Natural killer cell (primary cell): ENCODE data around the gene CD200R1L. TPM values are rescaled to one million over a fixed set of nuclear protein-coding genes. Genes with fewer than 3 reads are reported as not detected.

Experiments used
- ATAC-seq, 3 donors: fragments of 150-1000 bp in 2 of 3; fragments of 200-7000 bp in 1 of 3; cut with Tn5 transposase; 1 replicate in 1 of 3; 2 replicates in 2 of 3; pipeline ENCODE4 v1.10.0; 2021; ENCODE audit warnings: mild to moderate bottlenecking in 2 of 3, moderate library complexity in 2 of 3
- DNase-seq, 2 donors: peaks; one replicate each; pipeline versions ENCODE4 v3.0.0 to v3.0.0-alpha.2; 2013 to 2021; ENCODE audit warnings: mixed read lengths in 1 of 2
- H3K27ac ChIP-seq: one replicate; pipeline ENCODE4 v1.5.1; 2013; ENCODE audit warnings: mild to moderate bottlenecking, low read length
- H3K27me3 ChIP-seq: one replicate; pipeline ENCODE4 v1.6.1; 2013; ENCODE audit warnings: low read length; ENCODE audit not compliant: control insufficient read depth, insufficient read depth
- H3K36me3 ChIP-seq: one replicate; pipeline ENCODE4 v1.6.1; 2013; ENCODE audit warnings: low read length; ENCODE audit not compliant: control insufficient read depth, insufficient read depth
- H3K4me1 ChIP-seq: one replicate; pipeline ENCODE4 v1.6.1; 2013; ENCODE audit warnings: low read length; ENCODE audit not compliant: control insufficient read depth, insufficient read depth
- H3K4me3 ChIP-seq: one replicate; pipeline ENCODE4 v1.5.1; 2013; ENCODE audit warnings: low read length
- H3K9me3 ChIP-seq: one replicate; pipeline ENCODE4 v1.6.1; 2013; ENCODE audit warnings: low read length; ENCODE audit not compliant: control insufficient read depth, insufficient read depth
- H3K27ac Mint-ChIP-seq, 2 donors: one replicate each; pipeline ENCODE4 v1.8.0; 2022; ENCODE audit warnings: mild to moderate bottlenecking in 2 of 2, mixed read lengths in 2 of 2, moderate library complexity in 1 of 2
- H3K27me3 Mint-ChIP-seq, 2 donors: one replicate each; pipeline ENCODE4 v1.8.0; 2022; ENCODE audit warnings: low read depth in 2 of 2, mixed read lengths in 2 of 2
- H3K36me3 Mint-ChIP-seq: one replicate; pipeline ENCODE4 v1.8.0; 2022; ENCODE audit warnings: mixed read lengths
- H3K4me1 Mint-ChIP-seq, 2 donors: one replicate each; pipeline ENCODE4 v1.8.0; 2022; ENCODE audit warnings: mixed read lengths in 2 of 2
- H3K4me3 Mint-ChIP-seq: one replicate; pipeline ENCODE4 v1.8.0; 2022; ENCODE audit warnings: mild to moderate bottlenecking, moderate library complexity, mixed read lengths
- H3K9me3 Mint-ChIP-seq, 2 donors: one replicate each; pipeline ENCODE4 v1.8.0; 2022; ENCODE audit warnings: mixed read lengths in 2 of 2
- WGBS: methylation state at CpG from one replicate; pipeline ENCODE4 v1.1.7; 2013; ENCODE audit warnings: missing lambda C conversion rate; ENCODE audit not compliant: insufficient coverage; 5-methylcytosine and 5-hydroxymethylcytosine counted together
- intact Hi-C: fragments of 100-400 bp; cut with micrococcal nuclease; formaldehyde crosslinking; loops from one replicate; pipeline ENCODE4 v1.14.2; 2022
- total RNA-seq, 4 donors: library from RNA; stranded (reverse); fragments of 120-200 nt in 1 of 4; gene quantifications; one replicate each; pipeline versions ENCODE4 v1.2.3 to v1.2.4, GENCODE V29; 2013 to 2022
- TF ChIP-seq, protein P1 (sequence below): fragments of 200-600 bp; IDR thresholded peaks from one replicate; pipeline ENCODE4 v1.8.0; 2022; ENCODE audit warnings: antibody characterized with exemption

The CD200R1L gene
- total RNA-seq, 3 donors from 2014 or later (not counting 1 experiment from before 2014, with no cell fraction given) = 1.3 TPM; not detected in 2

DNA sequence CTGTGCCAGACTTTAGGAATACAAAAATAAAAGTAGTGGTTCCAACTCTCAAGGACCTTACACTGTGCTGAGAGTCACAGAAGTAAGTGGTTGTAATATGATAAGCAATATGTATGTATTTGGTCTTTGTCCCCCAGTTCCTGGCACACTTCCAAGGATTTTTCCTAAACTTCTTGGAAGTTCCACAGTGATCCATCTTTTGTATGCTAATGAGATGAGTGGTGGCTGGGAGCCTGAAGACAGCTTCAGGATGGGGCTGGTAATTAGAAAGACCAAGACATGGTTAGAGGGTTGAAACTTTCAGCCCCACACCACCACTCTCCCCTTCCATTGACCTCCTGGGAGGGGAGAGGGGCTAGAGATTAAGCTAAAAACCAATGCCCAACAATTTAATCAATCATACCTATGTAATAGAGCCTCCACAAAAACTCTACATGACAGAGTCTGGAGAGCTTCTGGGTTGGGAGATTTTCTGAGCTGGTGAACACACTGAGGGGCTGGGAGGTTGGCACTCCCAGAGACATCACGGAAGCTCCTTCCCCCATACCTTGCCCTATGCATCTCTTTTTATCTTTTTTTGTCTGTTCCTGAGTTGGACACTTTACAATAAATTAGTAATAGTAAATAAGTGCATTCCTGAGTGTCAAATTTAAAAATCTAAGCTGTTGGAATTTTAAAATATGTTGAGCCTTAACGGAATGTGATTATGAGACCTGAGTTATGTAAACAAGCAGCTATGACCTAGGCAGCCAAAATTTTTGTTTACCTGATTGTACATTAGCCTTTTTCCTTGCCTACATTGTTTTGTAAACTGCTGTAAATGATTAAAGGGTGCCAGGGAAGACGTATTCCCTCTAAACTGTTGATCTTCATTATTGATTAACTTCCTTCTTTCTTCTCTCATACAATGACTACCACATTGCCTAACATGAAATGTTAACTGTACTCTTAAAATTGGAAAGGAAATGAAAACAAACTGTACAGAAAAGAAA lies 24.3 kb downstream of the CD200R1L start:
- DNase-seq = no peak
- Mint-ChIP-seq H3K4me1 (no peaks in the 10 kb centered on the region), H3K36me3 (no peaks in the 10 kb centered on the region), H3K27ac (no peak overlapping the region), H3K4me3 (no peak overlapping the region), H3K9me3 (no peaks in the 10 kb centered on the region), H3K27me3 (no peaks in the 10 kb centered on the region)
- Histone ChIP-seq H3K4me1 (no peaks in the 10 kb centered on the region), H3K27ac (no peak overlapping the region), H3K27me3 (no peaks in the 10 kb centered on the region), H3K9me3 (no peaks in the 10 kb centered on the region), H3K4me3 (no peak overlapping the region), H3K36me3 (no peaks in the 10 kb centered on the region)
- TF ChIP-seq, protein P1, sequence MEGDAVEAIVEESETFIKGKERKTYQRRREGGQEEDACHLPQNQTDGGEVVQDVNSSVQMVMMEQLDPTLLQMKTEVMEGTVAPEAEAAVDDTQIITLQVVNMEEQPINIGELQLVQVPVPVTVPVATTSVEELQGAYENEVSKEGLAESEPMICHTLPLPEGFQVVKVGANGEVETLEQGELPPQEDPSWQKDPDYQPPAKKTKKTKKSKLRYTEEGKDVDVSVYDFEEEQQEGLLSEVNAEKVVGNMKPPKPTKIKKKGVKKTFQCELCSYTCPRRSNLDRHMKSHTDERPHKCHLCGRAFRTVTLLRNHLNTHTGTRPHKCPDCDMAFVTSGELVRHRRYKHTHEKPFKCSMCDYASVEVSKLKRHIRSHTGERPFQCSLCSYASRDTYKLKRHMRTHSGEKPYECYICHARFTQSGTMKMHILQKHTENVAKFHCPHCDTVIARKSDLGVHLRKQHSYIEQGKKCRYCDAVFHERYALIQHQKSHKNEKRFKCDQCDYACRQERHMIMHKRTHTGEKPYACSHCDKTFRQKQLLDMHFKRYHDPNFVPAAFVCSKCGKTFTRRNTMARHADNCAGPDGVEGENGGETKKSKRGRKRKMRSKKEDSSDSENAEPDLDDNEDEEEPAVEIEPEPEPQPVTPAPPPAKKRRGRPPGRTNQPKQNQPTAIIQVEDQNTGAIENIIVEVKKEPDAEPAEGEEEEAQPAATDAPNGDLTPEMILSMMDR = no peak
- no peak for ATAC-seq
- 100% methylated on average over 1 of the region's 3 CpGs for WGBS
- intact Hi-C loops = no loop called here

DNA sequence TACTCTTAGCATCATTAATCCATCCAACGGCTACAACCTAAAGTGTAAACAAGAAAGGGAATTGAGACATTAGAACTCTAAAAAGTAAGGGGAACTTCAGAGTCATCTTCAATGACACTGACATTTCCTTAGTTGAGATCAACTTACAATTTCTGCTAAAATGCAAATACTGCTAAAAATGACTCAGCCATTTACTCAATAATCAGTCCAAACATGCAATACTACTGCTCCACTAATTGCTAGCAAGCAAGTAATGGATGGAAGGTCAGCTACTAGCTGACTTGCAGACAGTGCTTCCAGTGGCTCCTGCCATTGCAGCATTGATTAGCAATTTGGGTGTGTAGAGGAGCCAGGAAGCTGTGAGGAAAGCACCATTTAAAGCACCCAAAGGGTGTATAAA lies 28.4 kb downstream of the CD200R1L start:
- Mint-ChIP-seq H3K9me3 (no peaks in the 10 kb centered on the region), H3K4me3 (no peak overlapping the region), H3K4me1 (no peaks in the 10 kb centered on the region), H3K27me3 (no peaks in the 10 kb centered on the region), H3K36me3 (no peaks in the 10 kb centered on the region), H3K27ac (no peak overlapping the region)
- no peaks in the 10 kb centered on the region for H3K27me3 ChIP-seq
- ATAC-seq = no peak
- H3K4me3 ChIP-seq = no peak overlapping the region
- H3K27ac ChIP-seq = no peak overlapping the region
- no peak for DNase-seq
- H3K4me1 ChIP-seq = peaks cover under 1% of the 10 kb centered on the region
- no peaks in the 10 kb centered on the region for H3K9me3 ChIP-seq
- H3K36me3 ChIP-seq = no peaks in the 10 kb centered on the region
- intact Hi-C loops = no loop called here
- TF ChIP-seq, protein P1 = no peak
- no CpG with 5 or more reads among the region's 1 CpG for WGBS

DNA sequence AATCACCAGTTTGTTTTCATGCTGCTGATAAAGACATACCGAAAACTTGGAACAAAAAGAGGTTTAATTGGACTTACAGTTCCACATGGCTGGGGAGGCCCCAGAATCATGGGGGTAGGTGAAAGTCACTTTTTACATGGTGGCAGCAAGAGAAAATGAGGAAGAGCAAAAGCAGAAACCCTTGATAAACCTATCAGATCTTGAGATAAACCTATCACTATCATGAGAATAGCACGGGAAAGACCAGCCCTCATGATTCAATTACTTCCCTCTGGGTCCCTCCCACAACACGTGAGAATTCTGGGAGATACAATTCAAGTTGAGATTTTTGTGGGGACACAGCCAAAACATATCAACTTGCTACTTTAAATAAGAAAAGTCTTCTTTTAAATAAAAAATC lies 28.9 kb downstream of the CD200R1L start:
- H3K27ac ChIP-seq = no peak overlapping the region
- WGBS = 41% methylated on average over 2 of the region's 3 CpGs

More for the DNA sequence above, 28.9 kb downstream of the CD200R1L start:
- TF ChIP-seq, protein P1 = no peak
- no peaks in the 10 kb centered on the region for H3K36me3 ChIP-seq
- H3K9me3 Mint-ChIP-seq = no peaks in the 10 kb centered on the region
- no peaks in the 10 kb centered on the region for H3K27me3 Mint-ChIP-seq
- H3K9me3 ChIP-seq = no peaks in the 10 kb centered on the region
- intact Hi-C loops = no loop called here
- H3K27me3 ChIP-seq = no peaks in the 10 kb centered on the region
- ATAC-seq = no peak
- H3K4me3 ChIP-seq = no peak overlapping the region
- H3K4me3 Mint-ChIP-seq = no peak overlapping the region
- DNase-seq = no peak
- H3K27ac Mint-ChIP-seq = no peak overlapping the region
- no peaks in the 10 kb centered on the region for H3K36me3 Mint-ChIP-seq
- peaks cover 3% of the 10 kb centered on the region for H3K4me1 ChIP-seq
- H3K4me1 Mint-ChIP-seq = no peaks in the 10 kb centered on the region
